GM18502 (cell line): ENCODE measurements around the gene OR51G1.

Experiments
- ATAC-seq: cut with Tn5 transposase; IDR thresholded peaks from one replicate; pipeline ENCODE4 v1.9.1; 2021; ENCODE audit warnings: mild to moderate bottlenecking; ENCODE audit not compliant: unreplicated experiment, poor library complexity

Gene OR51G1

DNA sequence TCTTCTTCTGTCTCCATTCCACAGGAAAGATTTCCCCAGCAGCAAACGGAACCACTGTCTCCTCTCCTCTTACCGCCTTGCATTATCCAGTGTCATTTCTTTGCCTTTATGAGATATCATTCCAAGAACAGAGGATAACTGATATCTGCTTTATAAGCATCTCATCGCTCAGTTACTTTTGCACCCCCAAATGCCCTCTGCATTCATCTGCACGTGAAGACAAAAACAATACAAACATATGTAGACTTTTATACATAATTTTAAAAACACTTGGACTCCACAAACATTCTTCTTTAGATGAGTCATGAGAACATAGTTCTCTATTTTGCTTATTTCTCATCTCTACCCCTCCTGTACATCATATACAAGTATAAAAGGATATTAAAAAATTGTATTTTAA is 43.0 kb downstream of the OR51G1 start:
- ATAC-seq, result no peak
